ENCODE measurements around the gene SCN3B. TPM values are rescaled to one million over a fixed set of nuclear protein-coding genes. Genes with fewer than 3 reads are reported as not detected.

SCN3B gene, protein sequence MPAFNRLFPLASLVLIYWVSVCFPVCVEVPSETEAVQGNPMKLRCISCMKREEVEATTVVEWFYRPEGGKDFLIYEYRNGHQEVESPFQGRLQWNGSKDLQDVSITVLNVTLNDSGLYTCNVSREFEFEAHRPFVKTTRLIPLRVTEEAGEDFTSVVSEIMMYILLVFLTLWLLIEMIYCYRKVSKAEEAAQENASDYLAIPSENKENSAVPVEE
- total RNA-seq (2014; rRNA removed; shearing (Covaris generic)), result not detected in 2 replicates

DNA sequence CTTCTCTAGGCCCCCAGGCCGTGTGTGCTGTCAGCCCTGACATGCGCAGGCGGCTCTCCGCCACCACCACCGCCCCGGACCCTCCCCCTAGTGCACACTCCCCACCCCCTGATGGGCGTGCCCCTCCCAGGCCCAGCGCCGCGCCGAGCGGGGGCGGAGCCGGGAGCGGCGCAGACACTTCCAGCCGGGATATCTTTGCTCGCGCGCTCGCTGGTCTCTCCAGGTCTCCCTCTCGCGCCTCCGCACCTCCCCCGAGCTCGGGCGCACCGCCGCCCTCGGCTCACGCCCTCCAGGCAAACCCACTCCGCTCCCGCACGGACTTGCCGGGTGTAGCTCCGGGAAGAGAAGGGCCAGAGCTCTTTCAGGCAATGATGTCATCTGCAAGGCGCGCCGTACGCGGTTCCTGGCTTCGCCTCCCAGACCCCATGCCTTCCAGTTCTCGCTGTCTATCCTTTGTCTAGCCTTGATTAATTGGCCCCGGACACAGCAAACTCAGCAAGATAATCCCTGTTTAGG is at the start of gene SCN3B:
SCN3B (minus strand) TSS at position 59 of the 516 bp plus-strand sequence. CDS start 823 bp downstream, outside the sequence.
- in situ Hi-C loops (cut with HindIII; ENCODE audit: low sequenced_read_pairs), result no loop called here

DNA sequence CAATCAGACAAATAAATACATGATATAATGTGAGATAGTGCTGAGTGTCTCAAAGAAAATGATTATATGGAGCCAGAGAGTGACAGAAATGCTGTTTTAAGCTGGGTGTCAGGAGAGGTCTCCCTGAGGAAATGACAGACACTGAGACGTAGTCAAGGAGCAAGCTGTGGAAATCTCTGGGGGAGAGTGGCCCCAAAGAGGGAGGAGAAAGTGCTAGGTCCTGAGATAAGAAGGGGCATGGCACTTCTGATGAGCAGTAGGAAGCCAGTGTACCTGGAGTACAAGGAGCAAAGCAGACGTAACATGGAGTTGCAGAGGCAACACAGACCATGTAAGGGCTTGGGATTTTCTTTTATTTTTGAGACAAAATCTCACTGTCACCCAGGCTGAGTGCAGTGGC is 48.3 kb upstream of the SCN3B start:
- in situ Hi-C loops (cut with HindIII; ENCODE audit: low sequenced_read_pairs), result no loop called here
- DNase-seq (ENCODE audit: low spot score), result no peak

More for the DNA sequence above, at the start of gene SCN3B:
- peak; percentile 53 for DNase-seq (ENCODE audit: low spot score)

DNA sequence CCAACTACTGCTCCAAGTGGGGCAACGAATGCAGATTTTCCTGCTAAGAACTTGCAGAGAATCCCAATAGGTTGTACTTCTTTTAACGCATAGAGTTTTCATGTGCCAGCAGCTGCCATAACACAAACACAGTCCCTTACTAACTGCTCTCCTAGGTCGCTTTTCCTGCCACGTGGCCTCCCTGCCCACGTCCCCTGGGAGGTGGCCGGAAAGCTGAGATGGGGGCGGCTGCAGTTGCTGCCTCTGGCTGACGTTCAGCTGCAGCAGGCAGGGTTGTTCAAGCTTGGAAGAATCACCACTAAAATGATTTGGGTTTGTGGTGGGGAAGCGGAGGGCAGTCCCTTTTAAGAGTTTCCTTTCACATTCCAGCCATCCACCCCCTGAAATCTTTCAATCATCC is 47.7 kb upstream of the SCN3B start:
- in situ Hi-C loops (cut with HindIII; ENCODE audit: low sequenced_read_pairs), result no loop called here
- DNase-seq (ENCODE audit: low spot score), result no peak

DNA sequence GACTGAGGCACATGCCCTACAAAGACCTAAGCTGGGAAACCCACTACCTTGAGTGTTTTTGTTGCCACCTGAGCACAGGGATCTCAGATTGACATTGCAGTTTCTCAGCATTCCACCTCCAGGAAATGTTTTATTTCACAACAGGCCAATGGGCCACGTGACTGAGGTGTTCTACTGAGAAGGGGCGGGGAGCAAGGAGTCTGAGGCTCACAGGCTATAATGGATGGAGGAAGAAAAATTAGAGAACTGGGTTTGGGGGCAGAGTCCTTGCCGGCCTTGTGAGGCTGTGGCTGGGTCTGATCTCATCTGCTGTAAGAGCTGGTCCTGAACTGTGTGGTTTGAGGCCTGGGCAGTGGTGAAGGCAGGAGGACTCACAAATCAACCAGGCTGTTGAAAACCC is 46.3 kb upstream of the SCN3B start:
- in situ Hi-C loops (cut with HindIII; ENCODE audit: low sequenced_read_pairs), result no loop called here
- DNase-seq (ENCODE audit: low spot score), result no peak

DNA sequence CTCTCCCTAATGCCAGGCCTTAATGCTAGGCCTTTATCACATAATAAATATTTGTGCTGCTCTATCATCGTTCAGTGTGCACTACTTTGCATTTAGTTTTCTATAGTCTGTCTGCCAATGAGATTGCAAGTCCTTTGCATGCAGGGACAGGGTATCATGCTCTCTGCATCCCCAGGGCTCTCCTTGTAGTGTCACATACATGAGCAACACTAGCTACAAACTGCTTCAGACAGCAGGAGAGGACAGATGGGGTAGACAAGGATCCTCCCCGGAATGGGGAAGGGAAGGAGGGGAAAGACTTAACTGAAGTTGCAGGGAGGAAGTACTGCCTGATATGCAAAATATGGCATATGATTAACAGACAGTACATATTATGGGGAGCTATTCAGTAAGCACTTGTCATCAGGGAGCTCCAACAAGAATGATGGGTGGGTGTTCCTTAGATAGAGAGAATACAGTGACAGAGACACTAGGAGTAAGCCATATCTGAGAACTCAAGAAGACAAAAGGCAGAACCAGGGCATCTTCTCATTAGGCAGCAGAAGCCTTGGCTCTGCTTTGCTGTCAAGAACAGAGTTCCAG is 44.2 kb upstream of the SCN3B start:
- in situ Hi-C loops (cut with HindIII; ENCODE audit: low sequenced_read_pairs), result no loop called here
- no peak for DNase-seq (ENCODE audit: low spot score)

DNA sequence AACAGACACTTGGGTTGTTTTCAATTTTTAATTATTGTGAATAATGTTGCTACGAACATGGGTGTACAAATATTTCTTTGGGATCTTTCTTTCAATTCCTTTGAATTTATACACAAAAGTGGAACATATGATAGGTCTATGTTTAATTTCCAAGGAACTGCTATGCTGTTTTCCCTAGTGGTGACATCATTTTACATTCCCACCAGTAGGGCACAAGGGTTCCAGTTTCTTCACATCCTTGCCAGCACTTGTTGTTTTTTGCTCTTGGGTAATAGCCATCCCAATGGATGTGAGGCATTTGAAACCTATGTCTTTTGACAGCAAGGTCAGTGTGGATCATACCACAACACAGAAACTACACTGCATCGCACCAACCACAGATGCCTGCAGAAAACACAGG is 41.8 kb upstream of the SCN3B start:
- in situ Hi-C loops (cut with HindIII; ENCODE audit: low sequenced_read_pairs), result no loop called here
- no peak for DNase-seq (ENCODE audit: low spot score)

DNA sequence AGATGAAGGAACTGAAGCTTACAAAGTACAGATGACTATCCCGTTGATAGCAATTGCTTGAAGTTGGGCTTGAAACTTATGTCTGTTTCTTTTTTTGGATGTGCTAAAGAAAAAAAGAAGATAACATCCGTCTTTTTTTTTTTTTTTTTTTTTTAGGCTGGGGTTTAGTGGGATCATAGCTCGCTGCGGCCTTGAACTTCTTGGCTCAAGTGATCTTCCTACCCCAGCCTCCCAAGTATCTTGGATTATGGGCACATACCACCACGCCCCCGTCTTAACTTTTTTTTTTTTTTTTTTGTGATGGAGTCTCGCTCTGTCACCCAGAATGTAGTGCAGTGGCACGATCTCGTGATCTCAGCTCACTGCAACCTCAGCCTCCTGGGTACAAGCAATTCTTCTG is 40.8 kb upstream of the SCN3B start:
- no peak for DNase-seq (ENCODE audit: low spot score)
- in situ Hi-C loops (cut with HindIII; ENCODE audit: low sequenced_read_pairs), result no loop called here

DNA sequence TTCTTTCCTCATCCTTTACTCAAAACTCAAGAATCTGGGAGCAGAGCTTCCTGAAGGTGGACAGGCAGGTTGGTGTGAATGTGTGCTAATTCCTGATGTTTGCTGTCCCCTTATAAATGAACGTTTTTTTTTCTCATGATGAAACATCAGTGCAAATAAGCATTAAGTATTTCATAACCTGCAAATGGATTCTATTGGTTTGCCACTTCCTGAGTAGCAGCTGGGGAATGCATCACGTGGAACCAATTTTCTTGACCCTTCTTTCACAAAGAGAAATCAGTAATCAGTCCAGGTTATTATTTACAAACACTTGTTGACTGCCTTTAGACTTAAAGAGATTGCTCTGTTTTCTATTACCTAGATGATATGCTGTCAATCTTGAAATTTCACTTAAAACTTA is 40.1 kb upstream of the SCN3B start:
- in situ Hi-C loops (cut with HindIII; ENCODE audit: low sequenced_read_pairs), result no loop called here
- DNase-seq (ENCODE audit: low spot score), result no peak

DNA sequence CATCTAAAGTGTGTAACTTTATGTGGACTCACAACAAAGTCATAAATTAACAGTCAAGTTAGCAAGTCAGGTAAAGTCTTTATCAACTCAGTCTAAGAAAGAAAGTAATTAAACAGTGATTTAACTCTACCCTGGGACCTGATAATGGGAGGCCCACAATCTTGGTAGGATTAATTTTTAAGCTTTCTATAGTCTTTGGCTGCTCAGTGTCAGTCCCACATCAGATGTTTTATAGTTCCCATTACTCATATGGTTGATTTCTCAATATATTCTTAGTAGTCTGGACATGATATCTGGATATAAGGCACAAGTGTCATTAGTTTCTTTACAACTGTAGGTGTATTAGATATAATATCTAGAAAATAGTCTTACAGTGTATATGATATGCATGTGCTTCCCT is 38.5 kb upstream of the SCN3B start:
- DNase-seq (ENCODE audit: low spot score), result no peak
- in situ Hi-C loops (cut with HindIII; ENCODE audit: low sequenced_read_pairs), result no loop called here

DNA sequence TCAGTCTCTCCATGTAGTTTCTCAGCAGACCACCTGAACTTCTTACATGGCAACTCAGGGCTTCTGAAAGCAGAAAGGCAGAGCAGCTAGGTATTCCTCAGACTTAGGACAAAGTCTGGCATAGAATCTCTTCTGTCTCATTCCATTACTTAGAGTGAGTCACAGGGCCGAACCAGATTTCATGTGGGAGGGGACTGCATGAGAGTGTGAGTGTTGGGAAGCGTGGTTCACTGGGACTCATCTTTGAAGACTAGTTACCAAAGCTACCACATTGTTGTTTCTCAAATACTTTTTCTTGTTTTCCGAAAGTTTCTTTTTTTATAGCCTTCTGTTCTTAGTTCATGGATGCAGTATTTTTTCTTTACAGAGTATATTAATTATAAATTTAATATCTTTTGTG is 36.1 kb upstream of the SCN3B start:
- in situ Hi-C loops (cut with HindIII; ENCODE audit: low sequenced_read_pairs), result no loop called here
- DNase-seq (ENCODE audit: low spot score), result no peak

DNA sequence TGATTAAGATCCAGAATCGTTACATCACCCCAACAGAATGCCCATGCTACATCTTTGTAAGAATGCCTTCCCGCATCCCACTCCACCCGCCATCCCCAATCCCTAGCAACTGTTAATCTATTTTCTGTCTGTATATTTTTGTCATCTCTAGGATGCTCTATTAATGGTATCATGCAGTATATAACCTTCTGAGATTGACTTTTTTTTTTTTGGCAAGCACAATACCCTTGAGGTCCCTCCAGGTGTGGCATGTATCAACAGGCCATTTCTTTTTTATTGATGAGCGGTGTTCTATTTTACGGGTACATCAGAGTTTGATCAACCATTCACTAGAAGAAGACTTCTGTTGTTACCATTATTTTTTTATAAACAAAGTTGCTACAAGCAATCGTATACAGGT is 30.2 kb upstream of the SCN3B start:
- in situ Hi-C loops (cut with HindIII; ENCODE audit: low sequenced_read_pairs), result no loop called here
- DNase-seq (ENCODE audit: low spot score), result no peak

DNA sequence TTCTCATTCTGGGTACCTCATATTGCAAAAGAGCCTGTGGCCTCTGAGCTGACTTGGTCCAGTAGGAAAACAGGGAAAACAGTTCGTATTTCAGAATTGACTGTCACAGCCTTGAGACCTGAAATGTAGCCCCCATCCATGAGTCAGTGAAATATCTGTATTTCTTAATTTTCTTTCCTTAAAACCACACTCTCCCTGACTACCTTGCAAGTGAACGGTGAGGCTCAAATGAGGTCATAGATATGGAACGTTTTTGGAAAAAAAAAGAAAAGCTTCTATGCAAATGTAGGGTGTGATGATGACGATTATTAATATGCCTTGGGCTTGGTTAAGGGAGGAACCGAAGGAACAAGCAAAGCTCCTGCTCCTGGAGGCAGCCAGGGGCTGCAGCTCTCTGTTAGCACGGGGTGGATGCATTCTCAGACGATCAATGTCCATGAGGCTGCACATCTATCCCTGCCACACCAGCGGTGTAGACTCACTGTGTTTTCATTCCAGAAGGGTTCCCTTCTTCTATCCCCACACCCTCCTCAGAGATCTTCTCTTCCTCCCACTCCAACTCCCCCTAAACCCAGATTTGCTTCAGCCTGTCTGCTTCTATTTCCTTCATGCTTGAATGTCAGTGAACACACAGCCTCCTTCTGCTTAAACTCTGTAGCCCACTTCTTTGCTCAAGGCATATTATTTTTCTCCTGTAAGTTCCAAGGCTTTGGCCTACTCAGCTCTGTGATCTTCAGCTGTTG is 29.2 kb upstream of the SCN3B start:
- DNase-seq (ENCODE audit: low spot score), result peak; percentile 66
- in situ Hi-C loops (cut with HindIII; ENCODE audit: low sequenced_read_pairs), result no loop called here

DNA sequence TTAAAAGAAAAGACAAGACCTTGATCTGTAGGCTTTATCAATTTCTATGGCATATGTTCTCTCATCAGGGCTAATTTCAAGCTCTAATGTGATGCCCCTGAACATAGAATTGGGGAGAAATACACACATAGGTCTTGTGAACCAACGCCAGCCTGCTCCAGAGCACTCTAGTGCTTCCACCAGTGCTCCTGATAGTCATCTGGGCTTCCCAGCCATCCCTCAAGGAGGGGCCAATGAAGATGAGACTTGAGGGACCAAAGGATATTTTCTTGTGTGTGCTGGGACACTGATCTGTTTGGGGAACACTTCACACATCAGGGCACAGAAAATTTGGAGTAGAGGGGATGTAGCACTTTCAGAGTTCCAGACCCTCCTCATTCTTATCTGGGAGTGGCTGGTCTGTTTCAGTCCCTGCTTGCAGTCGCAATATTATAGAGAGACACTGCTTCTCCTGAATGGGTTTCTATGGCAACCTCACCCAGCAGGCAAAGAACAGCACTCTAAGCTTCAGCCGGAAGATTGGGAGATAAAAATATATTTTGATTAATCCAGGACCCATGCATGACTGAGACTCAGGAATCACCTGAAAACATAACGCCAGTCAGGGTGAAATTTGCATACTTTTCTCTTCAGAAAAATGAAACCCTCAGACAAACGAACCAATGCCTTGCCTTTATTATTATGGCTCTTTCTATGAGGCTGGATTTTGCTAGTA is 28.4 kb upstream of the SCN3B start:
- DNase-seq (ENCODE audit: low spot score), result peak; percentile 93
- in situ Hi-C loops (cut with HindIII; ENCODE audit: low sequenced_read_pairs), result no loop called here

DNA sequence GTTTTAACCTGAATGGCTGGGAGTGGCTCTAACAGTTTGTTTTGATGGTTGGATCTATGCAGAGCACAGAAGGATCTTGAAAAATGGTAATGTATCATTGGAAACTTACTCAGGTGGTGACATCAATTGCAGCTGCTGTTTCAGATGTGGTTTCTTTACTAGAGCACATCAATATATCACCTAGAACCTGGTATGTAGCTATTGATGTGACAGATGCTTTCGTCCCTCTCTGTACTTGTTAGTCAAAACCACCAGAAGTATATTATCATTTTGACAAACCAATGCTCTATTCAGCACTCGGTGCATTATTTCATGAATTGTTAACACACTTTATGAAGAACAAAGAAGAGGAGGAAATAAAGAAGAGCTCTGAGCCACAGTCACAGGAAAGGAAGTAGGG is 26.6 kb upstream of the SCN3B start:
- DNase-seq (ENCODE audit: low spot score), result no peak
- in situ Hi-C loops (cut with HindIII; ENCODE audit: low sequenced_read_pairs), result no loop called here

DNA sequence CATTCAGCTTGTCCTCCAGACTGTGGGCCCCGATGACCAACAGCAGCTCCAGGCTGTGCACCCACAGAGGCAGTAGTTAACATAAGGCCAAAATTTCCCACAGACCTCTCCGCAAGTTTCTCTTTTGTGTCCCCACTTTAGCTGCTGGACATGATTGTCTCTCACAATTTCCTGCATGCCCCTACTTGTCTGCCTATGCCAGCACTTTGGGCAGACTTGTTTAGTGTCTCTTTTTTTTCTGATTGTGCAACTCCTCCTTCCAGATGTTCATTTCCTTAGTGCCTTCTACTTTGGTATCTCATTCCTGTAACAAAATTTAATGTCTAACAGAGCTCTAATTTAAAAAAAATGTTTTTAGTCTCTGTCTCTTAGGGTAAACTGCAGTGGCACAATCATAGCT is 23.8 kb upstream of the SCN3B start:
- in situ Hi-C loops (cut with HindIII; ENCODE audit: low sequenced_read_pairs), result no loop called here

DNA sequence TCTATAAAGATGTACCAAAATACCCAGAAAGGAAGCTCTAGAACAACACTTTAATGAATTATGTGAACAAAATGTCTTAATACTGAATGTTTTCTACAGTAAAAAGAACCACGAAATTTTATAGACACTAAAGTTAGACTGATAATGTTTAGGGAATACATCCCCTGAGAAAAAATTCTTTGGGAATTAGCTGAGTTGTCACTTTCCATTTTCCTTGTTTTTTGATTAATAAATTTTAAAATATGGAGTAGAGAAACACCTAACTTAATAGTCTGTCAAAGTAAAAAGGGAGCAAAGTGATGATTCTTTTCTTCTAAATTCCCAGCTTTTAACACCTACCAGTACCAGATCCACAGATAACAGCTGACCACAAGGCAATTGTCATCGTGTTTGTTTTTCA is 23.1 kb upstream of the SCN3B start:
- in situ Hi-C loops (cut with HindIII; ENCODE audit: low sequenced_read_pairs), result no loop called here
- DNase-seq (ENCODE audit: low spot score), result no peak

More for the DNA sequence above, 23.8 kb upstream of the SCN3B start:
- no peak for DNase-seq (ENCODE audit: low spot score)

DNA sequence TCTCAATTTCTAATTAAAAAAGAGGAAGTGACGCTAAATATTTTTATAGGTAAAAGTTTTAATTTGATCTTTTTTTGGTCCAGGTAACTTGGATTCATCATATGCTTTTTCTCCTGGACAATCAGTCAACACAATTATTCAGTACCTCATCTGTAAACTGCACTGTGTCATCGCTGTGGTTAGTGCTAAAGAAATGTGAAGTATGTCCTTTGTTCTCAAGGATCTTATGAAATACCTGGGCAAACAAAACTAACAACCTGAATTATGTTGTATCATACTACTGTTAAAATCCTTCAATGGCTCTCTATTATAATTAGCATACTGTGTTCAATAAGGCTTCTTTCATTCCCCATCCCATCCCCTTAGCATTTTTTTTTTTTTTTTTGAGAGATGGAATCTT is 19.9 kb upstream of the SCN3B start:
- DNase-seq (ENCODE audit: low spot score), result no peak
- in situ Hi-C loops (cut with HindIII; ENCODE audit: low sequenced_read_pairs), result no loop called here

DNA sequence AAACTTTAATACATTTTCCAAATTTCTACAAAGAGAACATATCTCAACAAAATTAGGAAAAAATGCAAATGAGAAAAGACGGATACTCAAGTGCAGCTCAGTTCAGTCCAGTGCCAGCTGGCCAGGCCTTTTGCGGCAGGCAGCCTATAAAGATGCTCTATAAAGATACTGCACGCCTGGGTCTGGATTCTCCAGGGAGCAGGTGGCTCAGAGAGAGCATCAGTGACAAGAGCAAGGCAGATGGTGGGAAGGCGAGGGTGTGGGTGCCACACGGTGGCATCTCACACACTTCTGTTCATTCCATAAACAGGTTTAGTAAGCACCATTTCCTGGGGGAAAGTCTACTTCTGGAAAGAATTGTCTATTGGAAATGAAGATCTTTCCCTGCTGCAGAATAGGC is 18.1 kb upstream of the SCN3B start:
- in situ Hi-C loops (cut with HindIII; ENCODE audit: low sequenced_read_pairs), result no loop called here
- no peak for DNase-seq (ENCODE audit: low spot score)

DNA sequence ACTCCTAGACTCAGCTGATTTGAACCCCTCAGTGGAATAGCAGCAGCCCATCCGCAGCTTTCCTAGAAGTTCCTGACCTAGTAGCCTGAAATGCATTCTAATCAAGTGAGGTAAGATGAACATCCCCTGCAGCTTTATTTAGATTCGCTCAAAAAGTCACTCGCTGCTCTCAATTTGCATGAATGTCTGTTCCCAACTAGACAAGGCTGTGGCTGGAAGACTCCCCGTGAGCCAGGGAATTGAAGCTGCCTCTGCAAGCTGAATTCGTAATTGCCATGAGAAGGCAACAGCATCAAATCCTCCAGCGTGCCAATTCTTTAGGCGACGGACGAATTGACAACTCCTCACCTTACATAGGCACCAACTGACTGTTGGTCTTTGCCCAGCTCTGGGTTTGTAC is 17.1 kb upstream of the SCN3B start:
- DNase-seq (ENCODE audit: low spot score), result no peak
- in situ Hi-C loops (cut with HindIII; ENCODE audit: low sequenced_read_pairs), result no loop called here

DNA sequence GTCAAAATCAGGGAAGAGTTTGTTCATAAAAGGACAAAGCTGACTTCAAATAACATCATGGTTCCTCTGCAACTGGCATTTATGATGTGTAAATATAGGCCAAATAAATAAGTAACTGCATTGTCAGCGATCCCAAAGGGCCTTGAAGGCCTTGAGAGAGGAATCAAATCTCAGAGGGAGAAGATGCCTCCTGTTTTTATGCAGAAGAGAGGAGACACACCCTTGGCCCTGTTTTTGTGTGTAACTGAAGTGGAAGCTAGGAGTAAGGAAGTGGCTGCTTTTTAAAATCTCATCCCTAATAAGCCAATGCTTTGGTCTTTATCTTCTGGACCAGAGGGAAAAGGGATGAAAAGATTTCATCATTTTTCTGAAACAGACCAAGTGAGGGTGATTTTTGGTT is 15.7 kb upstream of the SCN3B start:
- DNase-seq (ENCODE audit: low spot score), result no peak
- in situ Hi-C loops (cut with HindIII; ENCODE audit: low sequenced_read_pairs), result no loop called here
